ENCODE measurements around the gene EFNA3.

EFNA3 gene

DNA sequence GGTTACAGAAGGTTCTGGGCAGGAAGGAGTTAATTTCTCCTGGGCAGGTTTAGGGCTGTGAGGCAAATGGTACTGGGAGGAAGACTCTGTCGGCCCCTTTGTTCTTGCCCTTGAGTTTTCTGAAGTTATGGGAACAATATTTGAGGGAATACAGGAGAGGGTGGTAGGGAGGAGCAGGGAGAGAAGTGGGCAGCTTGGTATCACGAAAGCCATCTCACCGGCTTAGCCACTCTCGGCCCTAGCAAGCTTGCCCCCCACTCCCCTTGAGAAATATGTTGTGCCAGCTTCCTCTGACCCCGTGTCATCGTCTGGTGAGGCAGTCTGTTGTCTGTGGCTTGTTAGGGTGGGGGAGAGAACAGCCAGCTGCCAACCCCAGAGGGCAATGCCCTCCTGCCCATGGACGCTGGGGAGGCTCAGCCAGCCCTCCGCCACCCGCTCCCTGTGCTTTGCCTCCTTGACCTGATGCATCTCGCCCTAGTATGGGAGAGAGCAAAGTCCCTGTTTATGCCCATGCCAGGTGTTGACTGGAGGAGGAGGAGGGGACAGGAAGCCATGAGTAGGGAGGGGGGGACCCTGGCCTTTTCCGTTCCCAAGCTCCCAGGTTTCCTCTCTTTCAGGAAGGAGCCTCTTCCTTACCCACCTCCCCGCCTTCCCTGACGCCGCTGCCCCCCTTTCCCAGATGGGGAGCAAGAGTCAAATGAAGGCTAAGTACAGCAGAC lies 50.3 kb downstream of the EFNA3 start:
- H3K27me3 ChIP-seq (ENCODE audit: control insufficient read depth, insufficient read depth, low read length) = no peaks in the 10 kb centered on the region
- no peaks in the 10 kb centered on the region for H3K9me3 ChIP-seq (ENCODE audit: control insufficient read depth, low read length)
- peak overlapping the region; percentile 96 for H3K9ac ChIP-seq (ENCODE audit: low read length)
- H3K36me3 ChIP-seq (ENCODE audit: control insufficient read depth, insufficient read depth, low read length) = peaks cover 10% of the 10 kb centered on the region
- peaks cover 69% of the 10 kb centered on the region for H3K4me1 ChIP-seq (ENCODE audit: control insufficient read depth, insufficient read depth, low read length)
- H3K4me3 ChIP-seq (ENCODE audit: low read length) = peak overlapping the region; percentile 90

DNA sequence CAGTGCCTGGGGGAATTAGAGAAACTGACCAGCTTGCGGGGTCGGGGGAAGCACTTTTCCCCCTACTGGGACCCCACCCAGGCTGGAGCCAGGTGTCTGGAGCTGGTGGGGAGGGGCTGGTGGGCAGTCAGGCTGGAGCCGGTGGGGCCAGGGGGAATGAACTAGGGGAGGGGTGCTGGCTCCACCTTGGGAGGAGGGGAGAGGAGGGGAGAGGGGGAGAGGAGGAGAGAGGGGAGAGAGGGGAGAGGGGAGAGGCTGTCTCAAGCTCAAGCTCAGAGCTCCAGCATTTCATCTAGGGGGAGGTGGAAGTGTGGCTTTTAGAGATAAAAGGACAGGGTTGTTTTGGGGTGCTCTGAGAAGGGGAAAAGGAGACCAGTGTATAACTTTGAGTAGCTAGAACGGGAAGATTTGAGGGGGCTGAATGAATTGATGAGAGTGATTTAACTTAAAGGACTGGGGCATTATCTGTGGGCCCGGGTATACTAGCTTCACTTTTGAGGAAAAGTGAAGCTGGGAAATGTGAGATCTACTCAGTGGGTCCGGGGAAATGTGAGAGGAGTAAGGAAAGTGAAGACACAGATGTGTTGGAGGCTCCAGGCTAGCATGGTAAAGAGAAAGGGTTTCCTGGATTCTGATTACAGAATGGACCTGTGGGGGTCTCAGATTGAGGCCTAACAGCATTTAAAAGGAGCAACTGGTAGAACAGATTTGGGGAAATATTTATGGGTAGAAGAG lies 51.8 kb downstream of the EFNA3 start:
- H3K4me1 ChIP-seq (ENCODE audit: control insufficient read depth, insufficient read depth, low read length) = peaks cover 69% of the 10 kb centered on the region
- peaks cover 17% of the 10 kb centered on the region for H3K36me3 ChIP-seq (ENCODE audit: control insufficient read depth, insufficient read depth, low read length)
- H3K9me3 ChIP-seq (ENCODE audit: control insufficient read depth, low read length) = no peaks in the 10 kb centered on the region
- H3K27me3 ChIP-seq (ENCODE audit: control insufficient read depth, insufficient read depth, low read length) = no peaks in the 10 kb centered on the region
- peak overlapping the region; percentile 90 for H3K4me3 ChIP-seq (ENCODE audit: low read length)
- H3K9ac ChIP-seq (ENCODE audit: low read length) = peak overlapping the region; percentile 96

DNA sequence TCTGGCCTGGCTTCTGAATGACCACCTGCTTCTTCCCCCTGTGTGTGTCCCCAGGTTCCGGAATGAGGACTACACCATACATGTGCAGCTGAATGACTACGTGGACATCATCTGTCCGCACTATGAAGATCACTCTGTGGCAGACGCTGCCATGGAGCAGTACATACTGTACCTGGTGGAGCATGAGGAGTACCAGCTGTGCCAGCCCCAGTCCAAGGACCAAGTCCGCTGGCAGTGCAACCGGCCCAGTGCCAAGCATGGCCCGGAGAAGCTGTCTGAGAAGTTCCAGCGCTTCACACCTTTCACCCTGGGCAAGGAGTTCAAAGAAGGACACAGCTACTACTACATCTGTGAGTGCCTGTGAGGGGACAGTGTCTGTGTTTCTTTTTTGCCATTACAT lies 52.6 kb downstream of the EFNA3 start:
- Histone ChIP-seq H3K4me3 (ENCODE audit: low read length) (no peak overlapping the region), H3K9ac (ENCODE audit: low read length) (peak overlapping the region; percentile 7), H3K4me1 (ENCODE audit: control insufficient read depth, insufficient read depth, low read length) (peaks cover 60% of the 10 kb centered on the region), H3K27me3 (ENCODE audit: control insufficient read depth, insufficient read depth, low read length) (no peaks in the 10 kb centered on the region), H3K9me3 (ENCODE audit: control insufficient read depth, low read length) (no peaks in the 10 kb centered on the region), H3K36me3 (ENCODE audit: control insufficient read depth, insufficient read depth, low read length) (peaks cover 17% of the 10 kb centered on the region)

- H3K9me3 ChIP-seq (ENCODE audit: control insufficient read depth, low read length) = no peaks in the 10 kb centered on the region
- H3K27me3 ChIP-seq (ENCODE audit: control insufficient read depth, insufficient read depth, low read length) = no peaks in the 10 kb centered on the region
- peaks cover 17% of the 10 kb centered on the region for H3K36me3 ChIP-seq (ENCODE audit: control insufficient read depth, insufficient read depth, low read length)
- no peak overlapping the region for H3K4me3 ChIP-seq (ENCODE audit: low read length)
- H3K9ac ChIP-seq (ENCODE audit: low read length) = peak overlapping the region; percentile 7
- H3K4me1 ChIP-seq (ENCODE audit: control insufficient read depth, insufficient read depth, low read length) = peaks cover 58% of the 10 kb centered on the region
Observed at GRCh38 chr1:155131856-155132255, 53.2 kb downstream of the EFNA3 start.

DNA sequence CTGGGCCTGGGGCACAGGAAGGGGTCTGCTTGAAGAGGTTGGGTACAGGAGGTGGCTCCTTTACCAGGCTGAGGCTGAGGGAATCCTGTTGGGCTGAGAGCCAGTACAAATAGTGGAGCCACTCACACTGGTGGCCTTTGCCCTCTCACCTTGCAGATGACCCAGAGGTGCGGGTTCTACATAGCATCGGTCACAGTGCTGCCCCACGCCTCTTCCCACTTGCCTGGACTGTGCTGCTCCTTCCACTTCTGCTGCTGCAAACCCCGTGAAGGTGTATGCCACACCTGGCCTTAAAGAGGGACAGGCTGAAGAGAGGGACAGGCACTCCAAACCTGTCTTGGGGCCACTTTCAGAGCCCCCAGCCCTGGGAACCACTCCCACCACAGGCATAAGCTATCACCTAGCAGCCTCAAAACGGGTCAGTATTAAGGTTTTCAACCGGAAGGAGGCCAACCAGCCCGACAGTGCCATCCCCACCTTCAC lies 55.2 kb downstream of the EFNA3 start:
- Histone ChIP-seq H3K9ac (ENCODE audit: low read length) (peak overlapping the region; percentile 96), H3K9me3 (ENCODE audit: control insufficient read depth, low read length) (no peaks in the 10 kb centered on the region), H3K27me3 (ENCODE audit: control insufficient read depth, insufficient read depth, low read length) (no peaks in the 10 kb centered on the region), H3K4me1 (ENCODE audit: control insufficient read depth, insufficient read depth, low read length) (peaks cover 71% of the 10 kb centered on the region), H3K4me3 (ENCODE audit: low read length) (no peak overlapping the region), H3K36me3 (ENCODE audit: control insufficient read depth, insufficient read depth, low read length) (peaks cover 17% of the 10 kb centered on the region)

GRCh38 chr1:155134322-155134721 lies 55.7 kb downstream of the EFNA3 start:
- Histone ChIP-seq H3K4me3 (ENCODE audit: low read length) (no peak overlapping the region), H3K9ac (ENCODE audit: low read length) (peak overlapping the region; percentile 96), H3K36me3 (ENCODE audit: control insufficient read depth, insufficient read depth, low read length) (peaks cover 17% of the 10 kb centered on the region), H3K27me3 (ENCODE audit: control insufficient read depth, insufficient read depth, low read length) (no peaks in the 10 kb centered on the region), H3K9me3 (ENCODE audit: control insufficient read depth, low read length) (no peaks in the 10 kb centered on the region), H3K4me1 (ENCODE audit: control insufficient read depth, insufficient read depth, low read length) (peaks cover 71% of the 10 kb centered on the region)

GRCh38 chr1:155134880-155135414 lies 56.3 kb downstream of the EFNA3 start:
- Histone ChIP-seq H3K9ac (ENCODE audit: low read length) (peak overlapping the region; percentile 96), H3K4me1 (ENCODE audit: control insufficient read depth, insufficient read depth, low read length) (peaks cover 65% of the 10 kb centered on the region), H3K4me3 (ENCODE audit: low read length) (peak overlapping the region; percentile 60), H3K36me3 (ENCODE audit: control insufficient read depth, insufficient read depth, low read length) (peaks cover 17% of the 10 kb centered on the region), H3K27me3 (ENCODE audit: control insufficient read depth, insufficient read depth, low read length) (no peaks in the 10 kb centered on the region), H3K9me3 (ENCODE audit: control insufficient read depth, low read length) (no peaks in the 10 kb centered on the region)

- Histone ChIP-seq H3K9ac (ENCODE audit: low read length) (peak within 1 kb of the TSS; percentile 96), H3K36me3 (ENCODE audit: control insufficient read depth, insufficient read depth, low read length) (peaks cover 17% of the 10 kb centered on the region), H3K4me1 (ENCODE audit: control insufficient read depth, insufficient read depth, low read length) (peaks cover 61% of the 10 kb centered on the region), H3K9me3 (ENCODE audit: control insufficient read depth, low read length) (no peaks in the 10 kb centered on the region), H3K4me3 (ENCODE audit: low read length) (peak within 1 kb of the TSS; percentile 61), H3K27me3 (ENCODE audit: control insufficient read depth, insufficient read depth, low read length) (no peaks in the 10 kb centered on the region)
Observed at GRCh38 chr1:155135415-155136028, 56.9 kb downstream of the EFNA3 start, which contains the start of gene SLC50A1. TSS of gene SLC50A1 (plus strand) at chr1:155135852. CDS start at chr1:155135912, 60 bp downstream.

- Histone ChIP-seq H3K27me3 (ENCODE audit: control insufficient read depth, insufficient read depth, low read length) (no peaks in the 10 kb centered on the region), H3K4me3 (ENCODE audit: low read length) (no peak overlapping the region), H3K4me1 (ENCODE audit: control insufficient read depth, insufficient read depth, low read length) (peaks cover 54% of the 10 kb centered on the region), H3K9ac (ENCODE audit: low read length) (peak overlapping the region; percentile 96), H3K36me3 (ENCODE audit: control insufficient read depth, insufficient read depth, low read length) (peaks cover 15% of the 10 kb centered on the region), H3K9me3 (ENCODE audit: control insufficient read depth, low read length) (no peaks in the 10 kb centered on the region)
Observed at GRCh38 chr1:155136748-155137147, 58.1 kb downstream of the EFNA3 start.
